ENCODE measurements around the gene AXIN1.

The AXIN1 gene

DNA sequence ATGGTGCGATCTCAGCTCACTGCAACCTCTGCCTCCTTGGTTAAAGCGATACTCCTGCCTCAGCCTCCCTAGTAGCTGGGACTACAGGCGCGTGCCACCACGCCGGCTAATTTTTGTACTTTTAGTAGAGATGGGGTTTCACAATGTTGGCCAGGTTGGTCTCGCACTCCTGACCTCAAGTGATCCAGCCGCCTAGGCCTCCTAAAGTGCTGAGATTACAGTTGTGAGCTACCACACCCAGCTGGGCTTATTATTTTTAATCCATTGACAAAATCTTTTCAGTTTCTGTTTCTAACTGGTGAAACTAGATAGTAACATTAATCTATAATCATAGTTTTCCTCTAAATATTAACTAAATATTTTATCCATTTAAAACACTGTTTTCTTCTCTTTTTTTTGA, 112.0 kb downstream of the AXIN1 start:
- no peak for TF ChIP-seq CTCF (conservative IDR thresholded peaks at IDR 0.05; ENCODE audit: low read length)
- no peak for DNase-seq (ENCODE audit: low read depth)
- H3K4me3 ChIP-seq (ENCODE audit: low read length) = no peak overlapping the region

GRCh38 chr16:239948-240277, 112.6 kb downstream of the AXIN1 start:
- TF ChIP-seq CTCF (conservative IDR thresholded peaks at IDR 0.05; ENCODE audit: low read length) = no peak
- DNase-seq (ENCODE audit: low read depth) = peak; percentile 34

More at GRCh38 chr16:239948-240277, 112.6 kb downstream of the AXIN1 start:
- H3K4me3 ChIP-seq (ENCODE audit: low read length) = no peak overlapping the region
